ENCODE results near the gene ABHD8. TPM values are rescaled to one million over a fixed set of nuclear protein-coding genes. Genes with fewer than 3 reads are reported as not detected.

The ABHD8 gene
- total RNA-seq, 1 donor from 2014 or later: 8.5 TPM

DNA sequence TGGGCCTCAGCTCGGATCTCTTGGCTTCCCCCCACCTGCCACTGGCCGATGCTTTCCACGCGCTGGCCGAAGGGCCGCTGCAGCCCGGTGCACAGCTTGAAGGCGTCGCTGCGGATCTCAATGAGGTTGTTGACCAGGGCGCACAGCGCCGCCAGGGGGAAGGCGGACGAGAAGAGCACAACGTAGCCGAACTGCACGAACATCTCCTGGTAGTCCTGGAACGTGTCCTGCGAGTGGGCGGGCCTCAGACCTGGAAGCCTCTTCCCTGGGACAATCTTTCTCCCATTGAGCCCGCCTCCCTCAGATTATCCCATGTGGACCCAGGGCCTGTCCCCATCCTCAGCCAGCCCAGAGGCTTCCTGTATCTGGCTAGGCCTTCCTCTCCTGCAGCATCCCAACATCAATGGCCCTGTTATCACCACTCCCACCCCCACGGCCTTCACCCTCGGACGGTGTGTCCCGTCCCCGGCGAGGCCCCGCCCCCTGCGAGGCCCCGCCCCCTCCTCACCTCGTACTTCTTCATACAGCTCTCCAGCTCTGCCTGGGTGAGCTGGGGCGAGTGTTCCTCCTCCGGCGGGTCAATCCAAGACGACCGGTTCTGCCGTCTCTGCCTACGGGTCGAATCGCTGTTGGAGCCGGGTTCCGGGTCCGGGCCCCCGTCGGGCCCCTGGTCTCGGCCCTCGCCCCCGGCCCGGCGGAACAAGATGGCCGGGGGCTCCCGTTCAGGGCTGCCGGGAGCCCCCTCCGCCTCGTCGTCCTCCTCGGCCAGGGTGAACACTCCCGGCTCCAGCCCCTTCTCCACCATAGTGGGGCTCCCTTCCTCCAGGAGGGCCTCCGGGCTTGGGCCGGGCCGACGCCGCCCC is 24.7 kb upstream of the ABHD8 start:
- TF ChIP-seq, protein P1, sequence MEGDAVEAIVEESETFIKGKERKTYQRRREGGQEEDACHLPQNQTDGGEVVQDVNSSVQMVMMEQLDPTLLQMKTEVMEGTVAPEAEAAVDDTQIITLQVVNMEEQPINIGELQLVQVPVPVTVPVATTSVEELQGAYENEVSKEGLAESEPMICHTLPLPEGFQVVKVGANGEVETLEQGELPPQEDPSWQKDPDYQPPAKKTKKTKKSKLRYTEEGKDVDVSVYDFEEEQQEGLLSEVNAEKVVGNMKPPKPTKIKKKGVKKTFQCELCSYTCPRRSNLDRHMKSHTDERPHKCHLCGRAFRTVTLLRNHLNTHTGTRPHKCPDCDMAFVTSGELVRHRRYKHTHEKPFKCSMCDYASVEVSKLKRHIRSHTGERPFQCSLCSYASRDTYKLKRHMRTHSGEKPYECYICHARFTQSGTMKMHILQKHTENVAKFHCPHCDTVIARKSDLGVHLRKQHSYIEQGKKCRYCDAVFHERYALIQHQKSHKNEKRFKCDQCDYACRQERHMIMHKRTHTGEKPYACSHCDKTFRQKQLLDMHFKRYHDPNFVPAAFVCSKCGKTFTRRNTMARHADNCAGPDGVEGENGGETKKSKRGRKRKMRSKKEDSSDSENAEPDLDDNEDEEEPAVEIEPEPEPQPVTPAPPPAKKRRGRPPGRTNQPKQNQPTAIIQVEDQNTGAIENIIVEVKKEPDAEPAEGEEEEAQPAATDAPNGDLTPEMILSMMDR (IDR thresholded peaks at IDR 0.05; ENCODE audit: insufficient read depth, low read depth, low read length): no peak
- TF ChIP-seq EZH2 (IDR thresholded peaks at IDR 0.05; ENCODE audit: insufficient read depth, low read length): no peak
- Histone ChIP-seq H3K79me2 (ENCODE audit: insufficient read depth, low read length) (no peaks in the 10 kb centered on the region), H3K36me3 (ENCODE audit: insufficient read depth, low read length) (no peaks in the 10 kb centered on the region), H2AFZ (ENCODE audit: low read depth, low read length) (no peak overlapping the region), H3K4me2 (ENCODE audit: low read length) (no peak overlapping the region), H3K27me3 (ENCODE audit: insufficient read depth, low read length) (no peaks in the 10 kb centered on the region), H4K20me1 (ENCODE audit: insufficient read depth, low read length) (peaks cover 3% of the 10 kb centered on the region), H3K4me1 (ENCODE audit: insufficient read depth, low read length) (peaks cover 3% of the 10 kb centered on the region), H3K9me3 (ENCODE audit: insufficient read depth, low read depth, low read length) (no peaks in the 10 kb centered on the region), H3K9ac (ENCODE audit: low read length) (no peak overlapping the region), H3K4me3 (ENCODE audit: insufficient read depth, low read depth, low read length) (no peak overlapping the region), H3K27ac (ENCODE audit: low read depth, low read length) (no peak overlapping the region)
- no peak for FAIRE-seq
- DNase-seq (ENCODE audit: low read depth): no peak
- no peak overlapping the region for H3K27ac Mint-ChIP-seq (ENCODE audit: unreplicated experiment)
- peaks cover 5% of the 10 kb centered on the region for H3K36me3 Mint-ChIP-seq (ENCODE audit: low read depth, unreplicated experiment)
- peaks cover 2% of the 10 kb centered on the region for H3K27me3 Mint-ChIP-seq (ENCODE audit: low read depth, unreplicated experiment)
- no peak overlapping the region for H3K4me3 Mint-ChIP-seq (ENCODE audit: unreplicated experiment)
- peaks cover 6% of the 10 kb centered on the region for H3K4me1 Mint-ChIP-seq (ENCODE audit: low read depth, unreplicated experiment)
- H3K9me3 Mint-ChIP-seq (ENCODE audit: unreplicated experiment): no peaks in the 10 kb centered on the region

DNA sequence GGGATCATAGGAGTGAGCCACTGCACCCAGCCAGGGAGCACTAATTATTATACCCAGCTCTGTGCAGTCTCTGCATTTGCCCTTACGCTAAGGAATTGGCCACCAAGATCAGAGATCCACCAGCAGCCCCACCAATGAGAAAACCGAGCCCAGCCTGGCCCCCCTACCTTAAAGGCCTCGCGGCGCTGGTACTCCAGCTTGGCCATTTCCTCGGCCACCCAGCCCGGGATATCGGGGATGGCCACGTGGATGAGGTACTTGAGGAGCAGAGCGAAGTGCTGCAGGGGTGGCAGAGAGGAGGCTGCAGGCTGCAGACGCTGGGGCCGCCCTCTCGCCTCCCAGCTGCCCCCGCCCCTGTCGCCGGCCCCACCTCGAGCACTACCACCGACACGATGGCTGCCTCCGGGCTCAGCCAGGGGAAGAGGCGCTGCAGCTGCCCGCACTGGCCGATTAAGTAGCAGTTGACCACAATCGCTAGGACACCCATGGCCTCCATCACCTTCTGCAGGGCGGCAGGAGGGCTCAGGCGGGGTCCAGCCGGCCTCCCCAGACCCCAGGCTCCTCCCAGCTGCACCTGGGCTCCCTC is 23.9 kb upstream of the ABHD8 start:
- Histone ChIP-seq H3K27me3 (ENCODE audit: insufficient read depth, low read length) (no peaks in the 10 kb centered on the region), H3K36me3 (ENCODE audit: insufficient read depth, low read length) (no peaks in the 10 kb centered on the region), H4K20me1 (ENCODE audit: insufficient read depth, low read length) (peaks cover 10% of the 10 kb centered on the region), H2AFZ (ENCODE audit: low read depth, low read length) (no peak overlapping the region), H3K9me3 (ENCODE audit: insufficient read depth, low read depth, low read length) (no peaks in the 10 kb centered on the region), H3K4me3 (ENCODE audit: insufficient read depth, low read depth, low read length) (no peak overlapping the region), H3K4me2 (ENCODE audit: low read length) (no peak overlapping the region), H3K27ac (ENCODE audit: low read depth, low read length) (no peak overlapping the region), H3K4me1 (ENCODE audit: insufficient read depth, low read length) (peaks cover 3% of the 10 kb centered on the region), H3K9ac (ENCODE audit: low read length) (no peak overlapping the region), H3K79me2 (ENCODE audit: insufficient read depth, low read length) (no peaks in the 10 kb centered on the region)
- no peak overlapping the region for H3K27ac Mint-ChIP-seq (ENCODE audit: unreplicated experiment)
- H3K9me3 Mint-ChIP-seq (ENCODE audit: unreplicated experiment): no peaks in the 10 kb centered on the region
- peaks cover 9% of the 10 kb centered on the region for H3K36me3 Mint-ChIP-seq (ENCODE audit: low read depth, unreplicated experiment)
- peaks cover 2% of the 10 kb centered on the region for H3K27me3 Mint-ChIP-seq (ENCODE audit: low read depth, unreplicated experiment)
- H3K4me1 Mint-ChIP-seq (ENCODE audit: low read depth, unreplicated experiment): peaks cover 6% of the 10 kb centered on the region
- TF ChIP-seq, protein P1 (IDR thresholded peaks at IDR 0.05; ENCODE audit: insufficient read depth, low read depth, low read length): no peak
- no peak for TF ChIP-seq EZH2 (IDR thresholded peaks at IDR 0.05; ENCODE audit: insufficient read depth, low read length)
- no peak for DNase-seq (ENCODE audit: low read depth)
- FAIRE-seq: no peak
- H3K4me3 Mint-ChIP-seq (ENCODE audit: unreplicated experiment): no peak overlapping the region

DNA sequence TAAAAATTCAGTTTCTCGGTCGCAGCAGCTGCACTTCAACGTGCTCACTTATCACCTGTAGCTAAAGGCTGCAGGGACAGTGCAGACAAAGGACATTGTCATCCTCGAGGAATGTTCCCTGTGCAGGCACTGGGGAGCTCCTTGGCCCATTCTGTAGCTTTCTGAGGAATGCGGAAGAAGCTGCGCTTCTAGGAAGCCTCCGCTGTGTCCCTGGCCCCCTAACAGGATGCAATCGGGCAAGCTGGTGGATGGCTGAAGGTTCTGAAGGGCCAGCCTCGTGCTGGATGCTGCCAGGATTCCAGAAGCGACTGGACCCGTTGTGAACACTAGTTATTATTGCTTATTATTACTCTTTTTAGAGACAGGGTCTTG is 23.4 kb upstream of the ABHD8 start:
- no peak overlapping the region for H2AFZ ChIP-seq (ENCODE audit: low read depth, low read length)
- no peak for TF ChIP-seq EZH2 (IDR thresholded peaks at IDR 0.05; ENCODE audit: insufficient read depth, low read length)
- TF ChIP-seq, protein P1 (IDR thresholded peaks at IDR 0.05; ENCODE audit: insufficient read depth, low read depth, low read length): no peak
- H3K9me3 ChIP-seq (ENCODE audit: insufficient read depth, low read depth, low read length): no peaks in the 10 kb centered on the region
- H3K36me3 ChIP-seq (ENCODE audit: insufficient read depth, low read length): no peaks in the 10 kb centered on the region
- peaks cover 2% of the 10 kb centered on the region for H3K27me3 Mint-ChIP-seq (ENCODE audit: low read depth, unreplicated experiment)
- H3K27me3 ChIP-seq (ENCODE audit: insufficient read depth, low read length): no peaks in the 10 kb centered on the region
- H3K9ac ChIP-seq (ENCODE audit: low read length): no peak overlapping the region
- H3K4me1 Mint-ChIP-seq (ENCODE audit: low read depth, unreplicated experiment): peaks cover 6% of the 10 kb centered on the region
- H3K27ac ChIP-seq (ENCODE audit: low read depth, low read length): no peak overlapping the region
- DNase-seq (ENCODE audit: low read depth): no peak
- no peak overlapping the region for H3K4me2 ChIP-seq (ENCODE audit: low read length)
- H3K9me3 Mint-ChIP-seq (ENCODE audit: unreplicated experiment): no peaks in the 10 kb centered on the region
- no peak overlapping the region for H3K4me3 ChIP-seq (ENCODE audit: insufficient read depth, low read depth, low read length)
- no peak overlapping the region for H3K4me3 Mint-ChIP-seq (ENCODE audit: unreplicated experiment)
- H3K4me1 ChIP-seq (ENCODE audit: insufficient read depth, low read length): peaks cover 3% of the 10 kb centered on the region
- H3K79me2 ChIP-seq (ENCODE audit: insufficient read depth, low read length): no peaks in the 10 kb centered on the region
- no peak for FAIRE-seq
- peaks cover 13% of the 10 kb centered on the region for H4K20me1 ChIP-seq (ENCODE audit: insufficient read depth, low read length)
- no peak overlapping the region for H3K27ac Mint-ChIP-seq (ENCODE audit: unreplicated experiment)
- peaks cover 9% of the 10 kb centered on the region for H3K36me3 Mint-ChIP-seq (ENCODE audit: low read depth, unreplicated experiment)

All from astrocyte (in vitro differentiated cells and primary cell).